ENCODE results near the gene DNAJB2.

- TF ChIP-seq CTCF (IDR thresholded peaks at IDR 0.05; ENCODE audit: low read depth, low read length, poor library complexity, severe bottlenecking) (no peak), EZH2phosphoT487 (IDR thresholded peaks at IDR 0.05; ENCODE audit: borderline replicate concordance, low read length) (no peak)
Observed at GRCh38 chr2:219273937-219274336, 5.2 kb upstream of the DNAJB2 start.

All from DOHH2 (cell line).